Measurements from ENCODE around the gene CADPS. TPM values are rescaled to one million over a fixed set of nuclear protein-coding genes. Genes with fewer than 3 reads are reported as not detected.

Gene CADPS
- total RNA-seq, 4 donors from 2014 or later, result 2.2 to 6.9 TPM; not detected in 2

GRCh38 chr3:62647711-62648110, 227.5 kb downstream of the CADPS start:
- H3K4me3 ChIP-seq (ENCODE audit: low read depth, poor library complexity, severe bottlenecking), result no peak overlapping the region
- TF ChIP-seq CTCF (IDR thresholded peaks at IDR 0.05) (no peak), POLR2A (IDR thresholded peaks at IDR 0.05) (no peak)
- 79% methylated on average over 1 of the region's 1 CpG for WGBS, 2 donors
- intact Hi-C loops (cut with DNase I; ENCODE audit: low total_unique reads), result no loop called here
- no peak for DNase-seq (ENCODE audit: low spot score in 2 of 2)

- WGBS, 2 donors, result 86 to 90% methylated on average over 1 of the region's 1 CpG
- no peak for TF ChIP-seq CTCF (IDR thresholded peaks at IDR 0.05)
- TF ChIP-seq POLR2A (IDR thresholded peaks at IDR 0.05), result no peak
- DNase-seq (ENCODE audit: low spot score in 2 of 2), result no peak
- no peak overlapping the region for H3K4me3 ChIP-seq (ENCODE audit: low read depth, poor library complexity, severe bottlenecking)
- intact Hi-C loops (cut with DNase I; ENCODE audit: low total_unique reads), result loop anchor here (2.0 kb wide), 1 partner anchor 44 kb away; no protein-coding TSS in a partner anchor
These were observed 230.7 kb downstream of the CADPS start for GRCh38 chr3:62644493-62644892.

- no peak overlapping the region for H3K4me3 ChIP-seq (ENCODE audit: low read depth, poor library complexity, severe bottlenecking)
- WGBS, 2 donors, result 42 to 55% methylated on average over 2 of the region's 2 CpGs
- TF ChIP-seq CTCF (IDR thresholded peaks at IDR 0.05) (no peak), POLR2A (IDR thresholded peaks at IDR 0.05) (no peak)
- intact Hi-C loops (cut with DNase I; ENCODE audit: low total_unique reads), result no loop called here
- no peak for DNase-seq (ENCODE audit: low spot score in 2 of 2)
These were observed 236.9 kb downstream of the CADPS start for GRCh38 chr3:62638316-62638715.

GRCh38 chr3:62636235-62636826, 238.9 kb downstream of the CADPS start:
- no peak for DNase-seq (ENCODE audit: low spot score in 2 of 2)
- WGBS, 2 donors, result 37 to 42% methylated on average over 4 of the region's 4 CpGs
- TF ChIP-seq CTCF (IDR thresholded peaks at IDR 0.05) (no peak), POLR2A (IDR thresholded peaks at IDR 0.05) (no peak)
- H3K4me3 ChIP-seq (ENCODE audit: low read depth, poor library complexity, severe bottlenecking), result no peak overlapping the region
- intact Hi-C loops (cut with DNase I; ENCODE audit: low total_unique reads), result no loop called here

- DNase-seq (ENCODE audit: low spot score in 2 of 2), result no peak
- WGBS, 2 donors, result 56 to 62% methylated on average over 11 of the region's 11 CpGs
- intact Hi-C loops (cut with DNase I; ENCODE audit: low total_unique reads), result no loop called here
- TF ChIP-seq CTCF (IDR thresholded peaks at IDR 0.05) (no peak), POLR2A (IDR thresholded peaks at IDR 0.05) (no peak)
- H3K4me3 ChIP-seq (ENCODE audit: low read depth, poor library complexity, severe bottlenecking), result no peak overlapping the region
These were observed 242.5 kb downstream of the CADPS start for GRCh38 chr3:62632510-62633294.
